Large intestine (tissue), 3 donors: ENCODE results near the gene ABHD16A. TPM values are rescaled to one million over a fixed set of nuclear protein-coding genes. Genes with fewer than 3 reads are reported as not detected.
"Not testable (repeated sequence)": the region's sequence is repeated elsewhere in the genome, so short reads cannot be mapped to it uniquely, and the experiment has no call there.

Experiments
- DNase-seq, 2 donors: peaks; one replicate each; pipeline versions ENCODE4 v3.0.0 to v3.0.0-alpha.2; 2013
- H3K27ac ChIP-seq: one replicate; pipeline ENCODE4 v1.5.1; 2013; ENCODE audit warnings: low read length
- H3K27me3 ChIP-seq: 2 replicates; pipeline ENCODE4 v1.6.1; 2013; ENCODE audit warnings: low read length; ENCODE audit not compliant: control insufficient read depth, insufficient read depth
- H3K36me3 ChIP-seq: 2 replicates; pipeline ENCODE4 v1.6.1; 2013; ENCODE audit warnings: low read length; ENCODE audit not compliant: control insufficient read depth, insufficient read depth
- H3K4me1 ChIP-seq: one replicate; pipeline ENCODE4 v1.6.1; 2013; ENCODE audit warnings: low read length; ENCODE audit not compliant: control insufficient read depth, insufficient read depth
- H3K4me3 ChIP-seq: one replicate; pipeline ENCODE4 v1.5.1; 2013; ENCODE audit warnings: low read length
- H3K9me3 ChIP-seq: one replicate; pipeline ENCODE4 v1.6.1; 2013; ENCODE audit warnings: mild to moderate bottlenecking, low read depth, low read length, moderate library complexity; ENCODE audit not compliant: control insufficient read depth
- WGBS: methylation state at CpG from one replicate; pipeline ENCODE4 v1.1.5; 2013; ENCODE audit warnings: low lambda C conversion rate; ENCODE audit not compliant: insufficient coverage; 5-methylcytosine and 5-hydroxymethylcytosine counted together
- polyA plus RNA-seq: library from polyadenylated mRNA; unstranded; fragments of 120-200 nt; gene quantifications from one replicate; pipeline ENCODE4 v1.2.1, GENCODE V29; 2013

The ABHD16A gene
- polyA plus RNA-seq, 1 donor = 62.5 TPM

- WGBS = no CpG with 5 or more reads among the region's 4 CpGs
- Histone ChIP-seq H3K27ac (peak overlapping the region; percentile 53), H3K27me3 (no peaks in the 10 kb centered on the region)
Measured at GRCh38 chr6:31713465-31713864, 10.3 kb upstream of the ABHD16A start.

GRCh38 chr6:31712296-31712695 lies 9.2 kb upstream of the ABHD16A start:
- H3K4me3 ChIP-seq = no peak overlapping the region
- no peak overlapping the region for H3K27ac ChIP-seq
- peaks cover 19% of the 10 kb centered on the region for H3K4me1 ChIP-seq
- DNase-seq = no peak
- H3K36me3 ChIP-seq = no peaks in the 10 kb centered on the region
- no peaks in the 10 kb centered on the region for H3K27me3 ChIP-seq
- WGBS = no CpG with 5 or more reads among the region's 8 CpGs
- no peaks in the 10 kb centered on the region for H3K9me3 ChIP-seq

More at GRCh38 chr6:31713465-31713864, 10.3 kb upstream of the ABHD16A start:
- H3K4me3 ChIP-seq = no peak overlapping the region
- H3K9me3 ChIP-seq = no peaks in the 10 kb centered on the region
- DNase-seq = no peak
- no peaks in the 10 kb centered on the region for H3K36me3 ChIP-seq
- peaks cover 19% of the 10 kb centered on the region for H3K4me1 ChIP-seq

DNA sequence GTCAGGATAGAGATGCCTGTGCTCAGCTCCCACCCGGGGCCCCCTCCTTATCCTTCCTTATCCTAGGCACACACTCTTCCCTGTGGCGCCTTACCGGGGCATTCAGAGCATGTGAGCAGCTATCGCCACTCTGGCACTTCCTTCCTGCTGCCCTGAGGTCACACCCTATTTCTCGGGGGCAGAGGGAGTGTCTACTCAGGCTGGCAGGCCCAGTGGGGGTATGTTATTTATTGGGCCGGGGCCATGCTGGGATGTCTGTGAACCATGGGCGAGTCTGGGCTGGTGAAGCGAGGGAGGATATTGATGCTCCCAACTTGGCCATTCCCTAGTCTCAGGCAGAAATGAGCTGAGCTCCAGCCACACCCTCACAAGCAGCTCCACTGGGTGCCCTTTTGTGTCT lies 8.1 kb upstream of the ABHD16A start:
- Histone ChIP-seq H3K4me1 (peaks cover 19% of the 10 kb centered on the region), H3K4me3 (no peak overlapping the region), H3K27me3 (no peaks in the 10 kb centered on the region), H3K27ac (no peak overlapping the region), H3K9me3 (no peaks in the 10 kb centered on the region), H3K36me3 (no peaks in the 10 kb centered on the region)
- no CpG with 5 or more reads among the region's 8 CpGs for WGBS
- peak in 1 of 2 donors; percentile 49 for DNase-seq

- no peaks in the 10 kb centered on the region for H3K36me3 ChIP-seq
- H3K4me1 ChIP-seq = peaks cover 19% of the 10 kb centered on the region
- no peaks in the 10 kb centered on the region for H3K27me3 ChIP-seq
- 50% methylated on average over 1 of the region's 5 CpGs for WGBS
- H3K4me3 ChIP-seq = no peak overlapping the region
- H3K9me3 ChIP-seq = no peaks in the 10 kb centered on the region
- no peak overlapping the region for H3K27ac ChIP-seq
- peak in 1 of 2 donors; percentile 21 for DNase-seq
Measured at GRCh38 chr6:31710523-31711219, 7.5 kb upstream of the ABHD16A start.

DNA sequence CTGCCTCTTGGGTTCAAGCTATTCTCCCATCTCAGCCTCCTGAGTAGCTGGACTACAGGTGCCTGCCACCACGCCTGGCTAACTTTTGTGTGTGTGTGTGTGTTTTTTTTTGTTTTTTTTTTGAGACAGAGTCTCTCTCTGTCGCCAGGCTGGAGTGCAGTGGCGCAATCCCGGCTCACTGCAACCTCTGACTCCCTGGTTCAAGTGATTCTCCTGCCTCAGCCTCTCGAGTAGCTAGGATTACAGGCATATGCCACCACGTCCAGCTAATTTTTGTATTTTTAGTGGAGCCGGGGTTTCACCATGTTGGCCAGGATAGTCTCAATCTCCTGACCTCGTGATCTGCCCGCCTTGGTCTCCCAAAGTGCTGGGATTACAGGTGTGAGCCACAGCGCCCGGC lies 6.0 kb upstream of the ABHD16A start:
- WGBS = no CpG with 5 or more reads among the region's 11 CpGs
- H3K4me3 ChIP-seq, H3K36me3 ChIP-seq, DNase-seq, H3K9me3 ChIP-seq, H3K27me3 ChIP-seq, H3K27ac ChIP-seq: not testable (repeated sequence)
- H3K4me1 ChIP-seq = peaks cover 11% of the 10 kb centered on the region

GRCh38 chr6:31708224-31708623 lies 5.1 kb upstream of the ABHD16A start:
- no peaks in the 10 kb centered on the region for H3K36me3 ChIP-seq
- 100% methylated on average over 1 of the region's 3 CpGs for WGBS
- H3K4me3 ChIP-seq = no peak overlapping the region
- DNase-seq = no peak
- H3K4me1 ChIP-seq = peaks cover 2% of the 10 kb centered on the region
- H3K9me3 ChIP-seq = no peaks in the 10 kb centered on the region
- H3K27me3 ChIP-seq = no peaks in the 10 kb centered on the region
- no peak overlapping the region for H3K27ac ChIP-seq

- Histone ChIP-seq H3K9me3 (no peaks in the 10 kb centered on the region), H3K4me1 (no peaks in the 10 kb centered on the region), H3K36me3 (no peaks in the 10 kb centered on the region), H3K4me3 (no peak overlapping the region), H3K27me3 (no peaks in the 10 kb centered on the region), H3K27ac (no peak overlapping the region)
- DNase-seq = no peak
- WGBS = no CpG with 5 or more reads among the region's 10 CpGs
Measured at GRCh38 chr6:31707701-31708100, 4.6 kb upstream of the ABHD16A start.

- Histone ChIP-seq H3K4me3 (no peak within 1 kb of the TSS), H3K27me3 (no peaks in the 10 kb centered on the region), H3K27ac (no peak within 1 kb of the TSS), H3K9me3 (no peaks in the 10 kb centered on the region), H3K4me1 (peaks cover 6% of the 10 kb centered on the region), H3K36me3 (no peaks in the 10 kb centered on the region)
- WGBS = no CpG with 5 or more reads among the region's 3 CpGs
- no peak for DNase-seq
Measured at GRCh38 chr6:31706599-31706998, 3.5 kb upstream of the ABHD16A start, which contains the start of gene LY6G6F. TSS of gene LY6G6F (plus strand) at chr6:31706866. CDS start at chr6:31706907, 41 bp downstream.

- Histone ChIP-seq H3K27ac (no peak overlapping the region), H3K27me3 (no peaks in the 10 kb centered on the region), H3K36me3 (no peaks in the 10 kb centered on the region), H3K4me1 (peaks cover 12% of the 10 kb centered on the region), H3K9me3 (no peaks in the 10 kb centered on the region), H3K4me3 (no peak overlapping the region)
- WGBS = no CpG with 5 or more reads among the region's 6 CpGs
- no peak for DNase-seq
Measured at GRCh38 chr6:31705931-31706330, 2.8 kb upstream of the ABHD16A start.

DNA sequence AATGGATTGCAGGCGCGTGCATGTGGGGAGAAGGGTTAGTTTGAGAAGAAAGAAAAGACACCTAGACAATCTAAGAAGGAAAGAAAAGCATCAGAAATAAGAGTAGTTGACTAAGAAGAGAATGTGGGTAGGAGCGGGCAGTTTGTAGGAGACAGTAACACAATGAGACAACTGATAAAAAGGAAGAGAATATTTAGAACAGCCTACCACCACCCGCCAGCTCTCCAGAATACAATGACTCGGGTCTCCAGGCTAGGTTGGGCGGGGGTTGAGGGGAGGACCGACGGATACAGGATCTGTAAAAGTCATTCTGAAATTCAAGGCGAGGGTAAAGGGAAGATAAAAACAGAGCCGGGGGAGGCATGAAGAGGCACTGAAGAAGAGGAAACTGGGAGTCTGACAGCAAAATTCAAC lies 712 bp downstream of the ABHD16A start:
- H3K36me3 ChIP-seq = peaks cover 17% of the 10 kb centered on the region
- DNase-seq = no peak
- 0% methylated on average over 4 of the region's 10 CpGs for WGBS
- no peaks in the 10 kb centered on the region for H3K27me3 ChIP-seq
- peak overlapping the region; percentile 81 for H3K4me3 ChIP-seq
- peak overlapping the region; percentile 94 for H3K27ac ChIP-seq
- H3K4me1 ChIP-seq = peaks cover 15% of the 10 kb centered on the region
- H3K9me3 ChIP-seq = no peaks in the 10 kb centered on the region
